ENCODE results near the gene SEMA4F.

SEMA4F gene

GRCh38 chr2:74715880-74716279 lies 61.8 kb downstream of the SEMA4F start:
- TF ChIP-seq ZFX (IDR thresholded peaks at IDR 0.05) = no peak
- TF ChIP-seq, protein P1, sequence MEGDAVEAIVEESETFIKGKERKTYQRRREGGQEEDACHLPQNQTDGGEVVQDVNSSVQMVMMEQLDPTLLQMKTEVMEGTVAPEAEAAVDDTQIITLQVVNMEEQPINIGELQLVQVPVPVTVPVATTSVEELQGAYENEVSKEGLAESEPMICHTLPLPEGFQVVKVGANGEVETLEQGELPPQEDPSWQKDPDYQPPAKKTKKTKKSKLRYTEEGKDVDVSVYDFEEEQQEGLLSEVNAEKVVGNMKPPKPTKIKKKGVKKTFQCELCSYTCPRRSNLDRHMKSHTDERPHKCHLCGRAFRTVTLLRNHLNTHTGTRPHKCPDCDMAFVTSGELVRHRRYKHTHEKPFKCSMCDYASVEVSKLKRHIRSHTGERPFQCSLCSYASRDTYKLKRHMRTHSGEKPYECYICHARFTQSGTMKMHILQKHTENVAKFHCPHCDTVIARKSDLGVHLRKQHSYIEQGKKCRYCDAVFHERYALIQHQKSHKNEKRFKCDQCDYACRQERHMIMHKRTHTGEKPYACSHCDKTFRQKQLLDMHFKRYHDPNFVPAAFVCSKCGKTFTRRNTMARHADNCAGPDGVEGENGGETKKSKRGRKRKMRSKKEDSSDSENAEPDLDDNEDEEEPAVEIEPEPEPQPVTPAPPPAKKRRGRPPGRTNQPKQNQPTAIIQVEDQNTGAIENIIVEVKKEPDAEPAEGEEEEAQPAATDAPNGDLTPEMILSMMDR (conservative IDR thresholded peaks at IDR 0.05) = no peak
- H3K27ac ChIP-seq = no peak overlapping the region

- TF ChIP-seq, protein P1 (conservative IDR thresholded peaks at IDR 0.05) = no peak
- TF ChIP-seq ZFX (IDR thresholded peaks at IDR 0.05) = no peak
These were observed 65.0 kb downstream of the SEMA4F start for GRCh38 chr2:74719066-74719465.

DNA sequence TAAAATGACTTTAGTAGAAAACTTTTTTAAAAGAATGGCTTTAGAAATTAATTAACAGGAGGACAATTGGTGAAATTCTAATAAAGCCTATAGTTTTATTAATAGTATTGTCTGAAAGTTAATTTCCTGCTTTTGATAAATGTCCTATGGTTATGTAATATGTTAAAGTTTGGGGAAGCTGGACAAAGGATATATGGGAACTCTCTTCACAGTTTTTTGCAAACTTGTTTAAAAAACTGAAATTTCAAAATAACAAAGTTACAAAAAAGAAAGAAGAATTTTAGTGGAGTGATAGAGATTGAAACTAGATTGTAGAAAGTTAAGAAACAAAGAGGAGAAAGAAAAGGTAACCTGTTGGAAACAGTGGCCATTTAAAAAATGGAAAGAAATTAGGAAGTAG lies 67.3 kb downstream of the SEMA4F start:
- TF ChIP-seq, protein P1 (conservative IDR thresholded peaks at IDR 0.05) = no peak
- TF ChIP-seq ZFX (IDR thresholded peaks at IDR 0.05) = no peak

More at GRCh38 chr2:74719066-74719465, 65.0 kb downstream of the SEMA4F start:
- no peak overlapping the region for H3K27ac ChIP-seq

GRCh38 chr2:74724496-74724895 lies 70.4 kb downstream of the SEMA4F start:
- H3K27ac ChIP-seq = no peak overlapping the region
- TF ChIP-seq ZFX (IDR thresholded peaks at IDR 0.05) = no peak
- TF ChIP-seq, protein P1 (conservative IDR thresholded peaks at IDR 0.05) = no peak

More for the DNA sequence above, 67.3 kb downstream of the SEMA4F start:
- no peak overlapping the region for H3K27ac ChIP-seq

- no peak overlapping the region for H3K27ac ChIP-seq
- TF ChIP-seq ZFX (IDR thresholded peaks at IDR 0.05) = no peak
- TF ChIP-seq, protein P1 (conservative IDR thresholded peaks at IDR 0.05) = no peak
These were observed 71.2 kb downstream of the SEMA4F start for GRCh38 chr2:74725287-74725686.

DNA sequence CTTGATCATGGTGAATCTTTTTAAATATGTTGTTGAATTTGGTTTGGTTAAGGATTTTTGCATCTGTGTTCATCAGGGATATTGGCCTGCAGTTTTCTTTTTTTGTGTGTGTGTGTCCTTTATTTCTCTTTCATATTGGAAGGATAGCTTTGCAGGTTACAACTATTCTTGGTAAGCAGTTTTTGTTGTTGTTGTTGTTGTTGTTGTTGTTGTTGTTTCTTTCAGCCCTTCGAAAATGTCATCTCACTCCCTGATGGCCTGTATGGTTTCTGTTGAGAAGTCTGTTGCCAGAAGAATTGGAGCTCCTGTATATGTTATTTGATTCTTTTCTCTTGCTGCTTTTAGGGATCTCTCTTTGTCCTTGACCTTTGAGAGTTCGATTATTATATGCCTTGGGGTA lies 74.8 kb downstream of the SEMA4F start:
- TF ChIP-seq, protein P1 (conservative IDR thresholded peaks at IDR 0.05) = no peak
- TF ChIP-seq ZFX (IDR thresholded peaks at IDR 0.05) = no peak
- no peak overlapping the region for H3K27ac ChIP-seq

GRCh38 chr2:74730530-74730929 lies 76.5 kb downstream of the SEMA4F start:
- no peak overlapping the region for H3K27ac ChIP-seq
- TF ChIP-seq, protein P1 (conservative IDR thresholded peaks at IDR 0.05) = no peak
- no peak for TF ChIP-seq ZFX (IDR thresholded peaks at IDR 0.05)
